Endothelial cell of umbilical vein (primary cell): Measurements from ENCODE around the gene ANO6. TPM values are rescaled to one million over a fixed set of nuclear protein-coding genes. Genes with fewer than 3 reads are reported as not detected.

Experiments
- BruUV-seq: library from RNA; stranded (reverse); fragments of 400-500 nt; replicated peaks from 2 replicates; lab custom pipeline; 2021; lab: Mats Ljungman, UMichigan
- CTCF ChIA-PET: fragments of 300-600, 350-600 bp; sonication (Branson Sonifier 250); formaldehyde crosslinking; loops from one replicate; lab custom pipeline; 2021; ENCODE audit warnings: antibody characterized with exemption, inconsistent platforms; lab: Charles Lee
- POLR2A ChIA-PET: fragments of 300-600, 350-600 bp; sonication (Branson Sonifier 250); formaldehyde crosslinking; loops from one replicate; lab custom pipeline; 2021; ENCODE audit warnings: antibody characterized with exemption, inconsistent platforms; lab: Charles Lee
- DNase-seq: peaks from one replicate; pipeline ENCODE4 v3.0.0-alpha.2; 2011; ENCODE audit warnings: low read depth, low spot score
- FAIRE-seq: peaks from 2 replicates; lab custom pipeline; 2011; peaks lifted over from hg19 to GRCh38; lab: Jason Lieb, UNC
- H2AFZ ChIP-seq: 2 replicates; pipeline ENCODE4 v1.6.0; 2012; ENCODE audit warnings: low read depth, low read length, control low read depth, inconsistent platforms
- H3K27ac ChIP-seq: 2 replicates; pipeline ENCODE4 v1.5.1; 2011; ENCODE audit warnings: low read depth, mild to moderate bottlenecking, control low read depth, low read length, moderate library complexity; ENCODE audit not compliant: insufficient read depth
- H3K27me3 ChIP-seq, 2 experiments: 2 replicates each; pipeline versions ENCODE4 v1.6.0 to v1.6.1; 2011; ENCODE audit warnings: low read length in 2 of 2, mixed read lengths in 1 of 2; ENCODE audit not compliant: control insufficient read depth in 2 of 2, insufficient read depth in 2 of 2
- H3K36me3 ChIP-seq, 2 experiments: 2 replicates in 1 of 2; 3 replicates in 1 of 2; pipeline ENCODE4 v1.5.1; 2011; ENCODE audit warnings: low read length in 2 of 2, mild to moderate bottlenecking in 1 of 2, moderate library complexity in 1 of 2; ENCODE audit not compliant: control insufficient read depth in 2 of 2, insufficient read depth in 2 of 2; ENCODE audit errors: extremely low read depth in 1 of 2
- H3K4me1 ChIP-seq: 3 replicates; pipeline ENCODE4 v1.5.1; 2011; ENCODE audit warnings: mild to moderate bottlenecking, low read length; ENCODE audit not compliant: control insufficient read depth, insufficient read depth; ENCODE audit errors: extremely low read depth
- H3K4me2 ChIP-seq: 2 replicates; pipeline ENCODE4 v1.6.1; 2011; ENCODE audit warnings: low read length, control low read depth, mixed read lengths; ENCODE audit not compliant: insufficient read depth
- H3K4me3 ChIP-seq, 3 experiments: fragments of 200-600 bp in 1 of 3; sonication (generic), shearing (Covaris generic) in 1 of 3; replicated peaks in 1 of 3; 2 replicates each; pipeline ENCODE4 v1.5.1; 2011 to 2016; ENCODE audit warnings: control low read depth in 3 of 3, low read length in 3 of 3, mild to moderate bottlenecking in 2 of 3, inconsistent platforms in 1 of 3, low read depth in 1 of 3, moderate library complexity in 1 of 3; ENCODE audit not compliant: insufficient read depth in 1 of 3
- H3K79me2 ChIP-seq: 2 replicates; pipeline ENCODE4 v1.6.0; 2012; ENCODE audit warnings: low read length, inconsistent platforms; ENCODE audit not compliant: control insufficient read depth, insufficient read depth
- H3K9ac ChIP-seq: replicated peaks from 2 replicates; pipeline ENCODE3; 2011; ENCODE audit warnings: low read length, control low read depth; ENCODE audit not compliant: insufficient read depth; ENCODE audit errors: extremely low read depth
- H3K9me1 ChIP-seq: replicated peaks from 3 replicates; pipeline ENCODE4 v1.6.0; 2011; ENCODE audit warnings: mild to moderate bottlenecking, low read length; ENCODE audit not compliant: control insufficient read depth, insufficient read depth; ENCODE audit errors: extremely low read depth
- H3K9me3 ChIP-seq: replicated peaks from 2 replicates; pipeline ENCODE4 v1.5.1; 2012; ENCODE audit warnings: low read length, inconsistent platforms; ENCODE audit not compliant: control insufficient read depth, insufficient read depth
- H4K20me1 ChIP-seq: replicated peaks from 2 replicates; pipeline ENCODE3; 2011; ENCODE audit warnings: mild to moderate bottlenecking, low read length; ENCODE audit not compliant: control insufficient read depth, insufficient read depth; ENCODE audit errors: extremely low read depth
- EZH2 ChIP-seq: IDR thresholded peaks from 2 replicates; pipeline ENCODE4 v1.6.1; 2012; ENCODE audit warnings: borderline replicate concordance, low read depth, mild to moderate bottlenecking, moderate library complexity, low read length, inconsistent platforms; ENCODE audit not compliant: severe bottlenecking
- FOS ChIP-seq: IDR thresholded peaks from 2 replicates; pipeline ENCODE4 v1.6.1; 2011; ENCODE audit warnings: mild to moderate bottlenecking, low read length, moderate library complexity, borderline replicate concordance; ENCODE audit not compliant: insufficient read depth
- GATA2 ChIP-seq: IDR thresholded peaks from 2 replicates; pipeline ENCODE4 v1.7.0; 2011; ENCODE audit warnings: low read depth, mild to moderate bottlenecking, moderate library complexity, mixed read lengths, low read length; ENCODE audit not compliant: insufficient read length, insufficient read depth
- JUN ChIP-seq: IDR thresholded peaks from 2 replicates; pipeline ENCODE4 v1.6.1; 2011; ENCODE audit warnings: borderline replicate concordance, low read depth; ENCODE audit not compliant: insufficient read length, insufficient read depth
- MAX ChIP-seq: IDR thresholded peaks from 2 replicates; pipeline ENCODE4 v1.6.1; 2011; ENCODE audit not compliant: insufficient read depth, insufficient read length
- MYC ChIP-seq: IDR thresholded peaks from one replicate; pipeline ENCODE4 v1.6.1; 2011; ENCODE audit warnings: mild to moderate bottlenecking, low read depth, low read length
- POLR2A ChIP-seq: IDR thresholded peaks from 2 replicates; pipeline ENCODE4 v1.6.1; 2012; ENCODE audit warnings: low read depth, mild to moderate bottlenecking, control low read depth, low read length
- POLR2AphosphoS5 ChIP-seq: IDR thresholded peaks from 2 replicates; pipeline ENCODE4 v1.6.1; 2012; ENCODE audit warnings: low read depth, mild to moderate bottlenecking, control low read depth, low read length, moderate library complexity; ENCODE audit not compliant: insufficient read depth
- dilution Hi-C: fragments of 300-500 bp; cut with MboI; formaldehyde crosslinking; loops from one replicate; pipeline ENCODE4 v1.15.0; 2019; ENCODE audit warnings: low sequenced_read_pairs; ENCODE audit not compliant: extremely low pct_ligation_motif_present
- intact Hi-C: fragments of 100-400 bp; cut with micrococcal nuclease; formaldehyde crosslinking; loops from one replicate; pipeline ENCODE4 v1.10.0; 2022
- polyA plus RNA-seq, 4 experiments: library from polyadenylated mRNA; depleted of rRNA in 3 of 4; stranded (reverse) in 3 of 4; unstranded in 1 of 4; fragments of >200 nt; gene quantifications; 2 replicates each; pipeline versions ENCODE4 v1.2.1 to v1.2.3, GENCODE V29; 2011 to 2012; ENCODE audit warnings: missing spikeins in 1 of 4
- total RNA-seq: library from RNA; stranded (reverse); gene quantifications from 2 replicates; pipeline ENCODE4 v1.2.3, GENCODE V29; 2021
- TF ChIP-seq, protein P1 (sequence below), 2 donors: IDR thresholded peaks; 1 replicate in 1 of 2; 2 replicates in 1 of 2; pipeline ENCODE4 v1.5.1; 2011; ENCODE audit warnings: low read length in 2 of 2, mild to moderate bottlenecking in 2 of 2, moderate library complexity in 2 of 2, control low read depth in 1 of 2, inconsistent platforms in 1 of 2, low read depth in 1 of 2; ENCODE audit not compliant: insufficient read depth in 1 of 2; ENCODE audit errors: extremely low read depth in 1 of 2

Gene ANO6
- total and polyA plus RNA-seq, 2 donors (not counting 3 experiments of a cell fraction or from before 2014, with no cell fraction given): 21.3 to 67.6 TPM

GRCh38 chr12:45247589-45247988 lies 31.7 kb downstream of the ANO6 start:
- Histone ChIP-seq H3K4me2 (no peak overlapping the region), H3K4me1 (peaks cover 3% of the 10 kb centered on the region), H3K36me3 (no peaks in the 10 kb centered on the region), H3K79me2 (peaks cover 62% of the 10 kb centered on the region), H3K4me3 (no peak overlapping the region), H2AFZ (no peak overlapping the region), H4K20me1 (peaks cover 4% of the 10 kb centered on the region), H3K27me3 (no peaks in the 10 kb centered on the region), H3K9ac (no peak overlapping the region), H3K9me3 (no peaks in the 10 kb centered on the region), H3K27ac (no peak overlapping the region), H3K9me1 (no peaks in the 10 kb centered on the region)
- BruUV-seq: no TSS peak
- ChIA-PET CTCF (no interaction called here), POLR2A (no interaction called here)
- DNase-seq (no peak), FAIRE-seq (no peak)
- TF ChIP-seq POLR2AphosphoS5 (no peak), EZH2 (no peak), POLR2A (no peak), JUN (no peak), GATA2 (no peak), MYC (no peak), MAX (no peak), FOS (no peak)
- TF ChIP-seq, protein P1, sequence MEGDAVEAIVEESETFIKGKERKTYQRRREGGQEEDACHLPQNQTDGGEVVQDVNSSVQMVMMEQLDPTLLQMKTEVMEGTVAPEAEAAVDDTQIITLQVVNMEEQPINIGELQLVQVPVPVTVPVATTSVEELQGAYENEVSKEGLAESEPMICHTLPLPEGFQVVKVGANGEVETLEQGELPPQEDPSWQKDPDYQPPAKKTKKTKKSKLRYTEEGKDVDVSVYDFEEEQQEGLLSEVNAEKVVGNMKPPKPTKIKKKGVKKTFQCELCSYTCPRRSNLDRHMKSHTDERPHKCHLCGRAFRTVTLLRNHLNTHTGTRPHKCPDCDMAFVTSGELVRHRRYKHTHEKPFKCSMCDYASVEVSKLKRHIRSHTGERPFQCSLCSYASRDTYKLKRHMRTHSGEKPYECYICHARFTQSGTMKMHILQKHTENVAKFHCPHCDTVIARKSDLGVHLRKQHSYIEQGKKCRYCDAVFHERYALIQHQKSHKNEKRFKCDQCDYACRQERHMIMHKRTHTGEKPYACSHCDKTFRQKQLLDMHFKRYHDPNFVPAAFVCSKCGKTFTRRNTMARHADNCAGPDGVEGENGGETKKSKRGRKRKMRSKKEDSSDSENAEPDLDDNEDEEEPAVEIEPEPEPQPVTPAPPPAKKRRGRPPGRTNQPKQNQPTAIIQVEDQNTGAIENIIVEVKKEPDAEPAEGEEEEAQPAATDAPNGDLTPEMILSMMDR (IDR thresholded peaks at IDR 0.05; ENCODE audit: extremely low read depth in 1 of 2, insufficient read depth in 1 of 2, low read depth in 1 of 2, low read length in 2 of 2): no peak
- intact Hi-C loops (no loop called here), dilution Hi-C loops (no loop called here)
